ENCODE data around the gene CYP2E1. TPM values are rescaled to one million over a fixed set of nuclear protein-coding genes. Genes with fewer than 3 reads are reported as not detected.
A peak's percentile ranks its signal among the peaks of the same experiment; 100 is the strongest.
"Not testable (repeated sequence)": the region's sequence is repeated elsewhere in the genome, so short reads cannot be mapped to it uniquely, and the experiment has no call there.

CYP2E1 gene
- total and polyA plus RNA-seq, 2 donors (not counting 1 experiment from before 2014, with no cell fraction given) = 1.1 to 1.3 TPM

- peaks cover under 1 to 39% (median 1%) of the 10 kb centered on the region in 3 donors for H3K9me3 ChIP-seq (ENCODE audit: control extremely low read depth in 1 of 3, control insufficient read depth in 2 of 3, insufficient read depth in 1 of 3, low read length in 2 of 3)
- H3K4me1 ChIP-seq (ENCODE audit: control insufficient read depth in 2 of 2, insufficient read depth in 2 of 2, low read length in 2 of 2) = no peaks in the 10 kb centered on the region
- no peak overlapping the region for H3K4me3 ChIP-seq (ENCODE audit: control extremely low read depth in 1 of 5, extremely low read depth in 1 of 5, insufficient read depth in 1 of 5, low read depth in 2 of 5, low read length in 4 of 5)
- H3K36me3 ChIP-seq (replicated peaks in 1 of 2; ENCODE audit: control extremely low read depth in 1 of 2, control insufficient read depth in 1 of 2, extremely low read depth in 1 of 2, insufficient read depth in 2 of 2, low read length in 1 of 2) = no peaks in the 10 kb centered on the region
- Mint-ChIP-seq H3K9me3 (ENCODE audit: insufficient read depth) (no peaks in the 10 kb centered on the region), H3K27me3 (peaks cover 9% of the 10 kb centered on the region), H3K4me1 (no peaks in the 10 kb centered on the region), H3K4me3 (no peak overlapping the region), H3K27ac (no peak overlapping the region)
- H3K4me2 ChIP-seq (replicated peaks; ENCODE audit: low read depth, low read length, poor library complexity, severe bottlenecking) = no peak overlapping the region
- WGBS (ENCODE audit: insufficient coverage) = 92% methylated on average over 24 of the region's 29 CpGs
- no peak for DNase-seq
- H3K9ac ChIP-seq (ENCODE audit: low read length) = no peak overlapping the region
- no peak for ATAC-seq (ENCODE audit: low read depth)
- no peak overlapping the region for H3K27ac ChIP-seq (ENCODE audit: low read length in 2 of 2)
- ChIA-PET CTCF (no interaction called here), POLR2A (no interaction called here)
- no peaks in the 10 kb centered on the region for H4K20me1 ChIP-seq (ENCODE audit: control insufficient read depth, insufficient read depth, low read length, poor library complexity, severe bottlenecking)
- H2AFZ ChIP-seq (ENCODE audit: insufficient read depth, low read depth, low read length, poor library complexity, severe bottlenecking) = no peak overlapping the region
- no peaks in the 10 kb centered on the region for H3K79me2 ChIP-seq (ENCODE audit: control insufficient read depth, insufficient read depth, low read length)
- intact Hi-C loops (cut with micrococcal nuclease) = no loop called here
- no peak for TF ChIP-seq EZH2 (IDR thresholded peaks at IDR 0.05; ENCODE audit: borderline replicate concordance, insufficient read depth, low read depth, low read length, poor library complexity, severe bottlenecking)
- TF ChIP-seq CTCF (IDR thresholded peaks at IDR 0.05) = no peak
- H3K27me3 ChIP-seq (replicated peaks in 1 of 4; ENCODE audit: control extremely low read depth in 1 of 4, control insufficient read depth in 3 of 4, insufficient read depth in 4 of 4, low read length in 3 of 4) = peaks cover 0 to 3% (median 2%) of the 10 kb centered on the region in 4 experiments
These were observed 40.6 kb downstream of the CYP2E1 start for GRCh38 chr10:133567609-133568286.

- no peak for TF ChIP-seq CTCF (IDR thresholded peaks at IDR 0.05)
- no peak for TF ChIP-seq EZH2 (IDR thresholded peaks at IDR 0.05; ENCODE audit: borderline replicate concordance, insufficient read depth, low read depth, low read length, poor library complexity, severe bottlenecking)
- H3K4me1 Mint-ChIP-seq = no peaks in the 10 kb centered on the region
These were observed 41.1 kb downstream of the CYP2E1 start for GRCh38 chr10:133568287-133568614.

GRCh38 chr10:133568831-133569527 is 41.8 kb downstream of the CYP2E1 start:
- H3K36me3 ChIP-seq (replicated peaks in 1 of 2; ENCODE audit: control extremely low read depth in 1 of 2, control insufficient read depth in 1 of 2, extremely low read depth in 1 of 2, insufficient read depth in 2 of 2, low read length in 1 of 2); H3K4me2 ChIP-seq (replicated peaks; ENCODE audit: low read depth, low read length, poor library complexity, severe bottlenecking); H3K27ac Mint-ChIP-seq; H3K4me1 Mint-ChIP-seq; H3K79me2 ChIP-seq (ENCODE audit: control insufficient read depth, insufficient read depth, low read length); H3K27me3 ChIP-seq (replicated peaks in 1 of 4; ENCODE audit: control extremely low read depth in 1 of 4, control insufficient read depth in 3 of 4, insufficient read depth in 4 of 4, low read length in 3 of 4); H3K9ac ChIP-seq (ENCODE audit: low read length); CTCF ChIA-PET; H2AFZ ChIP-seq (ENCODE audit: insufficient read depth, low read depth, low read length, poor library complexity, severe bottlenecking); DNase-seq; H3K4me3 Mint-ChIP-seq; H4K20me1 ChIP-seq (ENCODE audit: control insufficient read depth, insufficient read depth, low read length, poor library complexity, severe bottlenecking); H3K9me3 Mint-ChIP-seq (ENCODE audit: insufficient read depth); H3K27ac ChIP-seq (ENCODE audit: low read length in 2 of 2); H3K27me3 Mint-ChIP-seq; H3K4me3 ChIP-seq (ENCODE audit: control extremely low read depth in 1 of 5, extremely low read depth in 1 of 5, insufficient read depth in 1 of 5, low read depth in 2 of 5, low read length in 4 of 5); intact Hi-C loops (cut with micrococcal nuclease); H3K4me1 ChIP-seq (ENCODE audit: control insufficient read depth in 2 of 2, insufficient read depth in 2 of 2, low read length in 2 of 2); POLR2A ChIA-PET: not testable (repeated sequence)
- ATAC-seq (ENCODE audit: low read depth) = peak; percentile 24
- peaks cover 4 to 39% (median 11%) of the 10 kb centered on the region in 3 donors for H3K9me3 ChIP-seq (ENCODE audit: control extremely low read depth in 1 of 3, control insufficient read depth in 2 of 3, insufficient read depth in 1 of 3, low read length in 2 of 3)
- WGBS (ENCODE audit: insufficient coverage) = no CpG with 5 or more reads among the region's 80 CpGs

More at GRCh38 chr10:133568287-133568614, 41.1 kb downstream of the CYP2E1 start:
- DNase-seq (no peak), ATAC-seq (ENCODE audit: low read depth) (no peak)
- CTCF ChIA-PET = no interaction called here
- H3K4me1 ChIP-seq (ENCODE audit: control insufficient read depth in 2 of 2, insufficient read depth in 2 of 2, low read length in 2 of 2) = no peaks in the 10 kb centered on the region
- H3K4me3 ChIP-seq (ENCODE audit: control extremely low read depth in 1 of 5, extremely low read depth in 1 of 5, insufficient read depth in 1 of 5, low read depth in 2 of 5, low read length in 4 of 5) = no peak overlapping the region
- Mint-ChIP-seq H3K9me3 (ENCODE audit: insufficient read depth) (peaks cover 3% of the 10 kb centered on the region), H3K4me3 (no peak overlapping the region), H3K27ac (no peak overlapping the region), H3K27me3 (peaks cover 9% of the 10 kb centered on the region)
- intact Hi-C loops (cut with micrococcal nuclease) = no loop called here
- H3K27me3 ChIP-seq (replicated peaks in 1 of 4; ENCODE audit: control extremely low read depth in 1 of 4, control insufficient read depth in 3 of 4, insufficient read depth in 4 of 4, low read length in 3 of 4) = peaks cover 0 to 6% (median 2%) of the 10 kb centered on the region in 4 experiments
- POLR2A ChIA-PET = no interaction called here
- WGBS (ENCODE audit: insufficient coverage) = 92% methylated on average over 16 of the region's 22 CpGs
- H3K9ac ChIP-seq (ENCODE audit: low read length) = no peak overlapping the region
- no peaks in the 10 kb centered on the region for H4K20me1 ChIP-seq (ENCODE audit: control insufficient read depth, insufficient read depth, low read length, poor library complexity, severe bottlenecking)
- peaks cover 1 to 39% (median 6%) of the 10 kb centered on the region in 3 donors for H3K9me3 ChIP-seq (ENCODE audit: control extremely low read depth in 1 of 3, control insufficient read depth in 2 of 3, insufficient read depth in 1 of 3, low read length in 2 of 3)
- no peak overlapping the region for H3K4me2 ChIP-seq (replicated peaks; ENCODE audit: low read depth, low read length, poor library complexity, severe bottlenecking)
- no peaks in the 10 kb centered on the region for H3K79me2 ChIP-seq (ENCODE audit: control insufficient read depth, insufficient read depth, low read length)
- no peaks in the 10 kb centered on the region for H3K36me3 ChIP-seq (replicated peaks in 1 of 2; ENCODE audit: control extremely low read depth in 1 of 2, control insufficient read depth in 1 of 2, extremely low read depth in 1 of 2, insufficient read depth in 2 of 2, low read length in 1 of 2)
- H3K27ac ChIP-seq (ENCODE audit: low read length in 2 of 2) = no peak overlapping the region
- no peak overlapping the region for H2AFZ ChIP-seq (ENCODE audit: insufficient read depth, low read depth, low read length, poor library complexity, severe bottlenecking)
